DOHH2 (cell line): ENCODE data around the gene KANK4.

Experiments
- H3F3A ChIP-seq: fragments of 200-600 bp; sonication (generic), shearing (Covaris generic); 2 replicates; pipeline ENCODE4 v1.6.0; 2016; ENCODE audit warnings: antibody characterized with exemption, mild to moderate bottlenecking; ENCODE audit not compliant: control insufficient read depth, insufficient read depth
- H3K27ac ChIP-seq: fragments of 200-600 bp; sonication (generic); 2 replicates; pipeline ENCODE4 v1.5.1; 2014; ENCODE audit warnings: low read depth, mild to moderate bottlenecking, low read length, moderate library complexity
- H3K27me3 ChIP-seq: fragments of 200-600 bp; sonication (generic); 2 replicates; pipeline ENCODE4 v1.6.1; 2014; ENCODE audit warnings: mild to moderate bottlenecking, low read length, mixed read lengths; ENCODE audit not compliant: control insufficient read depth
- H3K36me3 ChIP-seq: fragments of 200-600 bp; sonication (generic); 2 replicates; pipeline ENCODE4 v1.6.1; 2014; ENCODE audit warnings: mild to moderate bottlenecking, low read length, moderate library complexity, mixed read lengths; ENCODE audit not compliant: control insufficient read depth
- H3K4me1 ChIP-seq: fragments of 200-600 bp; sonication (generic); 2 replicates; pipeline ENCODE4 v1.6.1; 2014; ENCODE audit warnings: mild to moderate bottlenecking, low read length, mixed read lengths; ENCODE audit not compliant: control insufficient read depth
- H3K4me2 ChIP-seq: fragments of 200-600 bp; sonication (generic); 2 replicates; pipeline ENCODE4 v1.6.0; 2014; ENCODE audit warnings: mild to moderate bottlenecking, low read length, moderate library complexity
- H3K4me3 ChIP-seq: fragments of 200-600 bp; sonication (generic); 2 replicates; pipeline ENCODE4 v1.5.1; 2014; ENCODE audit warnings: mild to moderate bottlenecking, low read length, mixed read lengths
- H3K79me2 ChIP-seq: fragments of 200-600 bp; sonication (generic); 2 replicates; pipeline ENCODE4 v1.6.1; 2014; ENCODE audit warnings: mild to moderate bottlenecking, low read length, mixed read lengths; ENCODE audit not compliant: control insufficient read depth
- H3K9me2 ChIP-seq: fragments of 200-600 bp; sonication (generic); replicated peaks from 2 replicates; pipeline ENCODE4 v1.6.1; 2014; ENCODE audit warnings: mild to moderate bottlenecking, low read length, mixed read lengths; ENCODE audit not compliant: control insufficient read depth
- H3K9me3 ChIP-seq: fragments of 200-600 bp; sonication (generic); 2 replicates; pipeline ENCODE4 v1.6.1; 2014; ENCODE audit warnings: antibody characterized with exemption, low read length, mixed read lengths; ENCODE audit not compliant: control insufficient read depth, insufficient read depth
- H4K20me1 ChIP-seq: fragments of 200-600 bp; sonication (generic); 2 replicates; pipeline ENCODE4 v1.6.0; 2014; ENCODE audit warnings: low read depth, mild to moderate bottlenecking, antibody characterized with exemption, low read length, moderate library complexity; ENCODE audit not compliant: control insufficient read depth, insufficient read depth
- EZH2phosphoT487 ChIP-seq: fragments of 200-600 bp; sonication (generic); IDR thresholded peaks from 2 replicates; pipeline ENCODE4 v1.6.1; 2017; ENCODE audit warnings: borderline replicate concordance, mild to moderate bottlenecking, antibody characterized with exemption, low read length, moderate library complexity, mixed read lengths
- TF ChIP-seq, protein P1 (sequence below): fragments of 200-600 bp; sonication (generic); IDR thresholded peaks from one replicate; pipeline ENCODE4 v1.5.1; 2014; ENCODE audit warnings: antibody characterized with exemption, mild to moderate bottlenecking, low read depth, low read length; ENCODE audit not compliant: poor library complexity, severe bottlenecking

KANK4 gene

DNA sequence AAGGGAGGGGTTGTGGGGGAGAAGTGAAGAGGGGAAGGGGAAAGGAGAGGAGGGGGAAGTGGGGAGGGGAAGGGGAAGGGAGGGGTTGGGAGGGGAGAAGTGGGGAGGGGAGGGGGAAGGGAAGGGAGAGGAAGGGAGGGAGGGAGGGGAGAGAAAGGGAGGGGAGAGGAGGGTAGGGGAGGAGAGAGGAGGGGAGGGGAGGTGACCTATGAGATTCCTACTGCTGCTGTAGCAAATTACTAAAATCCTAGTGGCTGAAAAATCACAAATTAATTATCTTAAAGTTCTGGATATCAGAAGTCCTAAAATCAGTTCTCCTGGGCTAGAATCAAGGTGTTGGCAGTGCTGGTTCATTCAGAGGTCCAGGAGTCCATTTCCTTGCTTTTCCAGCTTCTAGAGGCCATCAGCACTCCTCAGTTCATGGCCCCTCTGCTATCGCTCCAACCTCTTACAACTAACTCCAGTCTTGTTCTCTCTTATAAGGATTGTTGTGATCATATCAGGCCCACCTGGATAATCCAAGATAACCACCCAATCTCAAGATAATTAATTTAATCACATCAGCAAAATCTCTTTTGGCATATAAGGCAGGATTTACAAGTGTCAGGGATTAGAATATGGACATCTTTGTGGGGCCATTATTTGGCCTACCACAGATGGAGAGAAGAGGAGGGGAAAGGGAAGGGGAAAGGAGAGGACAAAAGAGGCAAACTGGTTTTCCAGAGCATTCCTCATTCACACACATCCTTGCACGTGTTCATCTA is 30.4 kb upstream of the KANK4 start:
- no peaks in the 10 kb centered on the region for H3F3A ChIP-seq

DNA sequence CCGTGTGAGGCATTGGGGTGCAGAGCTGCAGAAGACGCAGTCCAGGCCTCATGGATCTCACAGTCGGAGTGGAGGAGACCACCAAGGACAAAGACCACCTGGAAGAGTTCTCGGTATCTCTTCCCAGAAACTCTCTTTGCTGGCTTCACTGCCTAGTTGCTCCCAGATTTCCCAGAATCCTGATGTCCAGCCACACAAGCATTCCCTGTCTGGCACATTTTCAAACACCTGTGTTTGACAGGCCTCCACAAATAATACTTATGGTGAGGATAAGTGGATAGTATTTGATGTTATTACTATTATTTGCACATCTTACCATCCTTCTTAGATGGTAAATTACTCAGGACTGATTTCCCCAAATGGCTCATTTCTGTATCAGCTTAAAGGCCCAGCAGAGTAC is 27.7 kb upstream of the KANK4 start:
- TF ChIP-seq, protein P1, sequence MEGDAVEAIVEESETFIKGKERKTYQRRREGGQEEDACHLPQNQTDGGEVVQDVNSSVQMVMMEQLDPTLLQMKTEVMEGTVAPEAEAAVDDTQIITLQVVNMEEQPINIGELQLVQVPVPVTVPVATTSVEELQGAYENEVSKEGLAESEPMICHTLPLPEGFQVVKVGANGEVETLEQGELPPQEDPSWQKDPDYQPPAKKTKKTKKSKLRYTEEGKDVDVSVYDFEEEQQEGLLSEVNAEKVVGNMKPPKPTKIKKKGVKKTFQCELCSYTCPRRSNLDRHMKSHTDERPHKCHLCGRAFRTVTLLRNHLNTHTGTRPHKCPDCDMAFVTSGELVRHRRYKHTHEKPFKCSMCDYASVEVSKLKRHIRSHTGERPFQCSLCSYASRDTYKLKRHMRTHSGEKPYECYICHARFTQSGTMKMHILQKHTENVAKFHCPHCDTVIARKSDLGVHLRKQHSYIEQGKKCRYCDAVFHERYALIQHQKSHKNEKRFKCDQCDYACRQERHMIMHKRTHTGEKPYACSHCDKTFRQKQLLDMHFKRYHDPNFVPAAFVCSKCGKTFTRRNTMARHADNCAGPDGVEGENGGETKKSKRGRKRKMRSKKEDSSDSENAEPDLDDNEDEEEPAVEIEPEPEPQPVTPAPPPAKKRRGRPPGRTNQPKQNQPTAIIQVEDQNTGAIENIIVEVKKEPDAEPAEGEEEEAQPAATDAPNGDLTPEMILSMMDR: no peak
- TF ChIP-seq EZH2phosphoT487: no peak
- no peaks in the 10 kb centered on the region for H3K4me1 ChIP-seq
- no peak overlapping the region for H3K4me2 ChIP-seq
- H3K4me3 ChIP-seq: no peak overlapping the region
- no peaks in the 10 kb centered on the region for H3K79me2 ChIP-seq
- no peaks in the 10 kb centered on the region for H4K20me1 ChIP-seq
- H3F3A ChIP-seq: no peaks in the 10 kb centered on the region
- no peak overlapping the region for H3K27ac ChIP-seq
- no peaks in the 10 kb centered on the region for H3K9me2 ChIP-seq
- H3K36me3 ChIP-seq: no peaks in the 10 kb centered on the region
- no peaks in the 10 kb centered on the region for H3K27me3 ChIP-seq
- no peaks in the 10 kb centered on the region for H3K9me3 ChIP-seq

More for the DNA sequence above, 30.4 kb upstream of the KANK4 start:
- Histone ChIP-seq H3K9me2 (no peaks in the 10 kb centered on the region), H3K4me1 (no peaks in the 10 kb centered on the region), H3K9me3 (no peaks in the 10 kb centered on the region), H4K20me1 (no peaks in the 10 kb centered on the region), H3K79me2 (no peaks in the 10 kb centered on the region), H3K4me3 (no peak overlapping the region), H3K36me3 (no peaks in the 10 kb centered on the region), H3K27ac (no peak overlapping the region), H3K27me3 (no peaks in the 10 kb centered on the region), H3K4me2 (no peak overlapping the region)
- TF ChIP-seq EZH2phosphoT487: no peak
- TF ChIP-seq, protein P1: no peak

DNA sequence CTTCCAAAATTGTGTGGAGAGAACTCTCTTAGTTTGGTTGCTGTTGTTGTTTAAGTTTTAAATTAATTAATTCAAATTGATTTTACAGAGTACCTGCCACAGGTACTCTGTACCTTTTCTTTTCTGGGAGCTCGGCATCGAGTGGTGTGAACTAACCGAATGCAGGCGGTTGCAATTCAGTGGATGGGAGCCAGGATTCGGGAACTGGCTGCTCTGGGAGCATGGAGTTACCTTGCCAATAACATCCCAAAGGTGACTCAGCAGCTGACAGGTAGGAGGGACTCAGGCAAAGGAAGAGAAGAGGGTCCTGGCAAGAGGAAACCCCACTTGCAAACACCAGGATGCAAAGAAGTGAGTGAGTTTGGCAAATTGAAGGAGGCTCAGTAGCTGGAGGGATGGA is 24.7 kb upstream of the KANK4 start:
- no peaks in the 10 kb centered on the region for H4K20me1 ChIP-seq
- no peaks in the 10 kb centered on the region for H3K79me2 ChIP-seq
- H3K9me3 ChIP-seq: no peaks in the 10 kb centered on the region
- no peaks in the 10 kb centered on the region for H3K27me3 ChIP-seq
- no peak overlapping the region for H3K4me3 ChIP-seq
- no peak overlapping the region for H3K27ac ChIP-seq
- H3F3A ChIP-seq: no peaks in the 10 kb centered on the region
- H3K36me3 ChIP-seq: no peaks in the 10 kb centered on the region
- no peaks in the 10 kb centered on the region for H3K4me1 ChIP-seq
- H3K4me2 ChIP-seq: no peak overlapping the region
- TF ChIP-seq, protein P1: no peak
- no peak for TF ChIP-seq EZH2phosphoT487
- H3K9me2 ChIP-seq: no peaks in the 10 kb centered on the region

DNA sequence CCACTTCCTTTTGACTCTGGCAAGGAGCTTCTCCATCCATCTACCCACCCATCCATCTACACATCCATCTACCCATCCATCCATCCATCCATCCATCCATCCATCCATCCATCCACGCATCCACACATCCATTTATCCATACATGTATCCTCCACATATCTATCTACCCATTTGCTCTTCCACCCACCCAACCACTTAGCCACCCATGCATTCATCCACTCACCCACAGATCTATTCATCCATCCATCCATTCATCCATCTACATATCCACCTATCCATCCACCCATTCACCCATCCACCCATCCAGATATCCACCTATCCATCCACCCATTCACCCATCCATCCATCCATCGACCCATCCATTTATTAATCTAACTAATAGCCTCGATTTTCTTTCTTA is 23.0 kb upstream of the KANK4 start:
- no peak overlapping the region for H3K4me2 ChIP-seq
- no peaks in the 10 kb centered on the region for H3F3A ChIP-seq
- no peaks in the 10 kb centered on the region for H3K9me2 ChIP-seq
- H3K36me3 ChIP-seq: no peaks in the 10 kb centered on the region
- H3K27me3 ChIP-seq: no peaks in the 10 kb centered on the region
- no peaks in the 10 kb centered on the region for H3K9me3 ChIP-seq
- H3K4me3 ChIP-seq: no peak overlapping the region
- no peak overlapping the region for H3K27ac ChIP-seq
- H3K4me1 ChIP-seq: no peaks in the 10 kb centered on the region
- H4K20me1 ChIP-seq: no peaks in the 10 kb centered on the region
- H3K79me2 ChIP-seq: no peaks in the 10 kb centered on the region
- TF ChIP-seq, protein P1: no peak
- no peak for TF ChIP-seq EZH2phosphoT487
